ENCODE results near the gene TCHP.

The TCHP gene

GRCh38 chr12:109939504-109939903, 39.4 kb downstream of the TCHP start:
- DNase-seq, result no peak

GRCh38 chr12:109940339-109940923, 40.4 kb downstream of the TCHP start:
- no peak for DNase-seq

DNA sequence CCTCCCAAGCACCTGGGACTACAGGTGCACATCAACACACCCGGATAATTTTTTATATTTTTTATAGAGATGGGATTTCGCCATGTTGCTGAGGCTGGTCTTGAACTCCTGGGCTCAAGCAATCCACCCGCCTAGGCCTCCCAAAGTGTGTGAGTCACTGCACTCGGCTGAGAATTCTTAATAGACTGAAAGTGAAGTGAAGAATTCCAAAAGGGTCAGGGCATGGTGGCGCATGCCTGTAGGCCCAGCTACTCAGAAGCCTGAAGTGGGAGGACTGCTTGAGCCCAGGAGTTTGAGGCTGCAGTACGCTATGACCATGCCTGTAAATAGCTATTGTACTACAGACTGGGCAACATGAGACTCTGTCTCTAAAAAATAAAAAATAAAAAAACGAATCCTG, 43.7 kb downstream of the TCHP start:
- no peak for DNase-seq

DNA sequence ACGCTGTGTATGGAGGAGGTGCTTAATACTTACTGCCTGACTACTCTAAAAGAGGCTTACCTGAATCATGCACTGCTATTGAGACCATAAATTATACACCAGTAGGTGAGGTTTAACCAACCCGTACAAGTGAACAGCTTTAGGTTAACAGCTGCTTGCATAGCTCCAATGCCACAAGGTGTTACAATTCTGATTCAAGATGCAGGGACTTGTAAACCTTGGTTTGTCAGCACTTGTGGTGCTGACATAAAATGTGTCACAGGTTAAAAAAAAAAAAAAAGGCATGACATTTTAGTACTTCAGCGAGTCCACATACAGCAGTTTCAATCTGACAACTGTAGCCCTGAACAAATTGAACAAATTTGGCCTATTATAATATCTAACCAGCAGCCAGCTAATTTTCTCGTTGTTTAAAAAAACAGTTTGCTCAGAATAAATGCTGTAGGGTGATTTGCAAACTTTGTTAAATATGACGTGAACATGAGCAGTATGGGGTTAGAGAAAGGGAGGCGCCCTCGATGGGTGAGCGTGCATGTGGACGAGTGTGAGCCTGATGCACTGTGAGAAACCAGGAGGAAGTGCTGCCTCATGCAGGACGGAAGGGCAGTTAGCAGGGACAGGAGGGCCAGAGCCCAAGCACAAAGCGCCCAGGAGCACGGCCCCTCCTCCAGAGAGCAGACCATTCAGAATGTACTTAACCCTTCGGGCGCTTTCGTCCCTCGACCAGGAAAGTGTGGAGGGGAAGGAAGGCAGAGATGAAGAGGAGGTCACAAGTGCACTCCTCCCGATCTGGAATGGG, 44.7 kb downstream of the TCHP start:
- no peak for DNase-seq

DNA sequence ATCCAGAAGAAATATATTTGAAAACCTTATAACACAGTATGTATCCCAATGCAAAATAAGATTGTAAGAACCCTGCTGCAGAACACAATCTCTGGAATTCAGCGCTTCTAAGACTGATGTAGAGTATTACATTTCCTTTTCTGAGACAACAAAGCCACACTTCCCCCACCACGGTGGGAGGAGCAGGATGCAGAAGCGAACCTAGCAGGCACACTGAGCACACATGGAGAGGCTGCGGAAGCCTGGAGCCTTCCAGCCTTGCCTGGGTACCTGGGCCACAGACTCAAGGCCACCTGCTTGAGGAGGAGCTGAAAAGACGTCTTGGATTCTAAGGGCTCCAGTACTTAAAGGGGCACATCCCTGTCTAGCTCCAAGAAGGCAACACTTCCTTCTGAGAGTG, 46.4 kb downstream of the TCHP start:
- DNase-seq, result no peak

DNA sequence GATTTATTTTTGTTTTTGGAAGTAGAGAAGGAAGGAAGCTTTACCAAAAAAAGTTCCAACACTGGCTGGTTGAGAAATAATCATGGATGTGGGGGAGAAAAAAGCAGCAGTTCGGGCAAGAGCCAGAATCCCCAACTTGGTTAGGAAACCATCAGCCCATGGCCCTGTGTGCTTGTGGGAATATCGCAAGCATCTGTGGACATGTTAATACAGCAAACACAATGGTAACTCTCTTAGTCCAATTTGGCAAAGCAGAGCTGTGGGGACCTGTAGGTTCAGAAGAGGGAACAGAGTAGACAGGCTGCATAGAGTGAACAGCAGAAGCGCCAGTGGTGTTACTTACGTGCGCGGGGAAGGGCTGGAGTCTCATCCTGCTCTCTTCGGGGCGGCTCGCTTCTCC, 46.8 kb downstream of the TCHP start:
- DNase-seq, result no peak

GRCh38 chr12:109947521-109947920, 47.4 kb downstream of the TCHP start:
- no peak for DNase-seq

GRCh38 chr12:109948368-109948767, 48.3 kb downstream of the TCHP start:
- DNase-seq, result no peak

DNA sequence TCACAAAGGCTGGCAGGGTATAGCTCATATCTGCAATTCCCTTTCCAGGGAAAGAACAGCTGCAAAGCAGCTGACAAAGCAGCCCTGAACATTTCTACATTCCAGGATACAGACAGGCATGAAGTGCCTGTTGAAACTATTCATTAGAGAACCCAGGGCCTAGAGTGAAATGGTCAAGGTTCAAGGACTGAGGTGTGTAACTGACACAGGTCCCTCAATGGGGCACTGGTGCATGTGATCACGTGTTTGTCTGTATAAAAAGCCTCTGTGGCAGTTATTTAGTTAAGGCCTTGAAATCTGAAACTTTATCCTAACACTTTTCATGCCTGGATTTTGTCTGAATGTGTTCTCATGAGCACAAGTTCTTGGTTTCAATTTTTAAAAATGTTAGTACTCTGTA, 49.0 kb downstream of the TCHP start:
- DNase-seq, result no peak

GRCh38 chr12:109950625-109951024, 50.6 kb downstream of the TCHP start:
- no peak for DNase-seq

- no peak for DNase-seq
Observed at GRCh38 chr12:109951136-109951535, 51.1 kb downstream of the TCHP start.

DNA sequence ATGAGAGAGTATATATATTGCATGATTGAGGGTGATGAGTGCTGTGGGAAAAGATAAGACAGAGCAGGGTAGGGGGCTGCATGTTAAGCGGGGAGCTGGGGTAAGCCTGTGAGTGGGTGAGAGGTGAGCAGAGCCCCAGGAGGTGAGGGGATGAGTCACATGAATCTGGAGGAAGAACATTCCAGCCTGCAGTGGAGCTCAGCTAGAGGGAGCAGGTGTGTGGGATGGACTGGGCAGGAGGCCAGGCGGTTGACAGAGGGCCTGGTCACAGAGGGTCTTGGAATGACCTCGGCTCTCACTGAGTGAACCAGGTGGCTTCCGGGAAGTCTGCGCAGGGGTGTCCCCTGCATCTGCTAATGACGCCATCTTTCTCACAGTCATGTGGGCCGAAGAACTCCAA, 51.7 kb downstream of the TCHP start:
- no peak for DNase-seq

- DNase-seq, result no peak
Observed at GRCh38 chr12:109952160-109952858, 52.2 kb downstream of the TCHP start.

- DNase-seq, result no peak
Observed at GRCh38 chr12:109952873-109953272, 52.8 kb downstream of the TCHP start.

DNA sequence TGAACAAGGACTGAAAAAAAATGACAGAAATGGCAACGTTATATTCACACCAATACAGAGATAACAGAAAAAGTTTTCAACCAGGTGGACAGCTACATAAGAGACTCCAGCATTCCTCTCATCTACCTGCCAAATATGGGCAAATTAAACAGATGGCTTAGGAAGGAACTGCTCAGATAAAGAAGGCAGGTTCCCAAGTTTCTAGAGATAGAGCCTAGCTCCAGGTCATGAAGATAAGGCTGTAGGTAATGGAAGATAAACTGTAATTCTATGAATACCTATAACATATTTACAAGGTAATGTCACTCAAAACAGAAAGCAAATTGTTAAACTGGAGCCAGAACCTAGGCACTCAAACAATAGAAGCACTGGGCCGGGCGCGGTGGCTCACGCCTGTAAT, 53.6 kb downstream of the TCHP start:
- no peak for DNase-seq

DNA sequence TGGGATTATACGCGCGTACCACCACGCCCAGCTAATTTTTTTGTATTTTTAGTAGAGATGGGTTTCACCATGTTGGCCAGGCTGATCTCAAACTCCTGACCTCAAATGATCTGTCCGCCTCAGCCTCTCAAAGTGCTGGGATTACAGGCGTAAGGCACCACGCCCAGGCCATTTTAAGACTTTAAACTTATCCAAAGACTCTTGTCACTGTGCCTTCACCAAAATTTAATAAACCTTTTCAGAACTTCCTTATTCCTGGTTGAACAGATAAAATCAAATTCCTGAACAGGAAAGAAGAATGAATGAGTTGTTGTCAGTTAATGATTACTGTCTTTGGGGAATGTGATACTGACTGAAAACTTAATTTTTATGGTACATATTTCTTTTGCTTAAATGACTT, 58.3 kb downstream of the TCHP start:
- no peak for DNase-seq

GRCh38 chr12:109959411-109960093, 59.5 kb downstream of the TCHP start:
- DNase-seq, result no peak

GRCh38 chr12:109961201-109961600, 61.1 kb downstream of the TCHP start:
- DNase-seq, result no peak

GRCh38 chr12:109961612-109962011, 61.5 kb downstream of the TCHP start:
- DNase-seq, result no peak

GRCh38 chr12:109962398-109962797, 62.3 kb downstream of the TCHP start:
- no peak for DNase-seq

DNA sequence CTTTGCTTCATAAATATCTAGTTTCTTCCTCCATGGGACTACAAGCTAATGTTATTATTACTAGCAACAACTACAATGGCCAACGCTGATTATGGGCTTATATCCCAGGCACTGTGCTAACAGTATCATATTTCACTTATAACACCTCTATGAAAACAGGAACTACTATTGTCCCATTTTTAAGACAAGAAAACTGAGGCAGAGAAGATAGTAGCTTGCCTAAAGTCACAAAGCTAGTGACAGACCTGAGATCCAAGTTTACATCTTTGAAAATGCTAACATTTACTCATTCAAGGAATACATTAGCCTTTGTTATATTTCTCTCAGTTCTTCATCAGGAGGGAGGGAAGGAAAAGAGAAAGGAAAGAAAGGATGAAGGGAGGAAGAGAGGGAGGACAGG, 63.3 kb downstream of the TCHP start:
- DNase-seq, result no peak

- DNase-seq, result no peak
Observed at GRCh38 chr12:109963743-109964429, 63.8 kb downstream of the TCHP start.

DNA sequence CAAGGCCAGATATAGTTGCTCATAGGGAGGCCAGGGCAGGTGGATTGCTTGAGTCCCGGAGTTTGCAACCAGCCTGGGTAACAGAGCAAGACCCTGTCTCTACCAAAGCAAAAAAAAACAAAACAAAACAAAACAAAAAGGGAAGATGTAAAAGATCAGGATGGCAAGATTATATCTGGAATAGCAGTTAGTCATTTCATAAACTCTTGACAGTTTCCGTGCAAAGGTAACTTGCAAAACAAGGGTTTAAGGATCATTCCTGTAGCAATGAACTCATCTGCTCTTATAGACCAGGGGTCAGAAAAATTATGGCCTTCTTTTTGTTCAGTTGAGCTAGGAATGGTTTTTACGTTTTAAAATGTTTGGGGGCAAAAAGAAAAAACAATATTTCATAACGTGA, 66.5 kb downstream of the TCHP start:
- DNase-seq, result no peak
